ENCODE results near the gene DCDC1. TPM values are rescaled to one million over a fixed set of nuclear protein-coding genes. Genes with fewer than 3 reads are reported as not detected.

Gene DCDC1
- total RNA-seq, 4 donors from 2014 or later: 0.17 TPM; not detected in 3

DNA sequence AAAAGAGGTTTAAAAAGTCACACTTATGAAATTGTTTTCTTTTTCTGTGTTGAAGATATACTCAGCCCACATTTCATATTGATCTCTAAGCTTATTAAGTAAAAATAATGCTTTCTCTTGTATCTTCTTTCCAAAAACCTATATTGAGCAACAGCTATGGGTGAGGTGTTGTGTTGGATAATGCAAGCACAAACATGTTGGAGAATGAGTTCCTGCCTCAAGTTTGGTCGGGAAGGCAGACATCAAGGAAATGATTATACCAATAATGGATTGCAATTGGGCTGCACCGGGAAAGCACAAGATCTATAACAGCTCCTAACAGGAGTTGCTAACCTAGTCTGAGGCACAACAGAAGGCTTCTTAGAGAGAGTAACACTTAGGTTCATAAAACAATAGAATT, 474.5 kb downstream of the DCDC1 start:
- no peak for DNase-seq (ENCODE audit: extremely low spot score)
- 93% methylated on average over 2 of the region's 2 CpGs for WGBS
- H3K4me1 ChIP-seq: peaks cover 0 to 11% (median 4%) of the 10 kb centered on the region in 4 donors

DNA sequence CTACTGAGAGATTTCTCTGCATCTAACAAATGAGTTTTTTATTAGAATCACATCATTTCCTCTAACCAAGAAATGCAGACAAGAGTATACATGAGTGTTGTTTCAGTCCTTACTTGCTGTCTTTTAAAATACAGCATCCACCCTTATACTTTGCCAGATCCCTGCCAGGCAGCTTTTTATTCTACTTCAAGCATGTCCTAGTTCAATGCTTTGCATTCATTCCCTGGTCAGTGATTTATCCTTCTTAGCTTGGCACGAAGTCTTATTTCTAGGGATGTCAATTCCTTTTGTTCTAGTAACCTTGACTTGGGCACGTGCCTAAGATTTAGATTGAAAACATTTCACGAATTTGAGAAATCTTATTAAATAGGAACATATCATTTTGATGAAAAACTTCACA, 476.2 kb downstream of the DCDC1 start:
- 20% methylated on average over 3 of the region's 3 CpGs for WGBS
- Histone ChIP-seq H3K4me1 (peaks cover 0 to 11% (median 6%) of the 10 kb centered on the region in 4 donors), H3K4me3 (no peak overlapping the region), H3K27me3 (no peaks in the 10 kb centered on the region), H3K27ac (replicated peaks in 1 of 4) (no peak overlapping the region), H3K36me3 (no peaks in the 10 kb centered on the region), H3K9me3 (no peaks in the 10 kb centered on the region)
- TF ChIP-seq POLR2A (IDR thresholded peaks at IDR 0.05; ENCODE audit: low read depth) (no peak), EP300 (IDR thresholded peaks at IDR 0.05) (no peak), POLR2AphosphoS5 (IDR thresholded peaks at IDR 0.05) (no peak)
- TF ChIP-seq, protein P1, sequence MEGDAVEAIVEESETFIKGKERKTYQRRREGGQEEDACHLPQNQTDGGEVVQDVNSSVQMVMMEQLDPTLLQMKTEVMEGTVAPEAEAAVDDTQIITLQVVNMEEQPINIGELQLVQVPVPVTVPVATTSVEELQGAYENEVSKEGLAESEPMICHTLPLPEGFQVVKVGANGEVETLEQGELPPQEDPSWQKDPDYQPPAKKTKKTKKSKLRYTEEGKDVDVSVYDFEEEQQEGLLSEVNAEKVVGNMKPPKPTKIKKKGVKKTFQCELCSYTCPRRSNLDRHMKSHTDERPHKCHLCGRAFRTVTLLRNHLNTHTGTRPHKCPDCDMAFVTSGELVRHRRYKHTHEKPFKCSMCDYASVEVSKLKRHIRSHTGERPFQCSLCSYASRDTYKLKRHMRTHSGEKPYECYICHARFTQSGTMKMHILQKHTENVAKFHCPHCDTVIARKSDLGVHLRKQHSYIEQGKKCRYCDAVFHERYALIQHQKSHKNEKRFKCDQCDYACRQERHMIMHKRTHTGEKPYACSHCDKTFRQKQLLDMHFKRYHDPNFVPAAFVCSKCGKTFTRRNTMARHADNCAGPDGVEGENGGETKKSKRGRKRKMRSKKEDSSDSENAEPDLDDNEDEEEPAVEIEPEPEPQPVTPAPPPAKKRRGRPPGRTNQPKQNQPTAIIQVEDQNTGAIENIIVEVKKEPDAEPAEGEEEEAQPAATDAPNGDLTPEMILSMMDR (IDR thresholded peaks at IDR 0.05): no peak
- intact Hi-C loops (cut with DNase I): no loop called here
- DNase-seq (ENCODE audit: extremely low spot score): no peak

More for the DNA sequence above, 474.5 kb downstream of the DCDC1 start:
- Histone ChIP-seq H3K36me3 (no peaks in the 10 kb centered on the region), H3K9me3 (no peaks in the 10 kb centered on the region), H3K27me3 (no peaks in the 10 kb centered on the region), H3K4me3 (no peak overlapping the region), H3K27ac (replicated peaks in 1 of 4) (no peak overlapping the region)
- TF ChIP-seq, protein P1 (IDR thresholded peaks at IDR 0.05): no peak
- TF ChIP-seq POLR2A (IDR thresholded peaks at IDR 0.05; ENCODE audit: low read depth) (no peak), POLR2AphosphoS5 (IDR thresholded peaks at IDR 0.05) (no peak), EP300 (IDR thresholded peaks at IDR 0.05) (no peak)
- intact Hi-C loops (cut with DNase I): no loop called here

DNA sequence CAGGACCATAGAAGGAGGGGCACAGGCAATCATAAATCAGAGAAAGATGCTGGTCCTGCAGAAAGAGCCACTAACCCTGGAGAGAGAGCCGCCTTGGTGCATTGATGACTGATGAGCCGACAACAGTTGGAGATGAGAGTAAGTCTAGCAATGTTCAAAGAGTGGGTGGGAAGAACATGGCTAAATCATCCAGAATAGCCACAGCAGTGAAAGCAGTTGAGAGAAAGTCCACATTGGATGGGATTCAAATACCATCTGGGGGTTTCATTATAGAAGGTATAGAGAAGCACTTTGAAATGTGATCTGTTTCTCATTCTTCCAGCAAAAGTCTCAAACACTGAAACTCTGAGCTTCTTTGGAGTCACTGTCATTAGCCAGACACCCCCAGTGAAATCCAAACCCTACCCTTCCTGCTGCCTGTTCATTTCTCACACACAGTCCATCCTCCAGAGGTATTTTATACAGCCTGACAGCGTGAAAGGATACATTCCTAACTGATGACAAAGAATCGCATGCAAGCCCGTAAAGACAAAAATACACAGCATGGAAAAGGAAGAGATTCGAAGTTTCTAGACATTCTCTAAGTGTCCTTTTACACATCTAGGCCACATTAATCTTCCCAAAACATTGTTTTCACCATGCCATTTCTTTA, 480.3 kb downstream of the DCDC1 start:
- no peaks in the 10 kb centered on the region for H3K27me3 ChIP-seq
- WGBS: 66% methylated on average over 6 of the region's 6 CpGs
- H3K27ac ChIP-seq (replicated peaks in 1 of 4): no peak overlapping the region
- no peaks in the 10 kb centered on the region for H3K36me3 ChIP-seq
- H3K4me3 ChIP-seq: no peak overlapping the region
- TF ChIP-seq EP300 (IDR thresholded peaks at IDR 0.05): no peak
- TF ChIP-seq POLR2AphosphoS5 (IDR thresholded peaks at IDR 0.05): no peak
- TF ChIP-seq, protein P1 (IDR thresholded peaks at IDR 0.05): no peak
- no peak for TF ChIP-seq POLR2A (IDR thresholded peaks at IDR 0.05; ENCODE audit: low read depth)
- DNase-seq (ENCODE audit: extremely low spot score): no peak
- peaks cover 0 to 11% (median 6%) of the 10 kb centered on the region in 4 donors for H3K4me1 ChIP-seq
- intact Hi-C loops (cut with DNase I): no loop called here
- H3K9me3 ChIP-seq: no peaks in the 10 kb centered on the region

DNA sequence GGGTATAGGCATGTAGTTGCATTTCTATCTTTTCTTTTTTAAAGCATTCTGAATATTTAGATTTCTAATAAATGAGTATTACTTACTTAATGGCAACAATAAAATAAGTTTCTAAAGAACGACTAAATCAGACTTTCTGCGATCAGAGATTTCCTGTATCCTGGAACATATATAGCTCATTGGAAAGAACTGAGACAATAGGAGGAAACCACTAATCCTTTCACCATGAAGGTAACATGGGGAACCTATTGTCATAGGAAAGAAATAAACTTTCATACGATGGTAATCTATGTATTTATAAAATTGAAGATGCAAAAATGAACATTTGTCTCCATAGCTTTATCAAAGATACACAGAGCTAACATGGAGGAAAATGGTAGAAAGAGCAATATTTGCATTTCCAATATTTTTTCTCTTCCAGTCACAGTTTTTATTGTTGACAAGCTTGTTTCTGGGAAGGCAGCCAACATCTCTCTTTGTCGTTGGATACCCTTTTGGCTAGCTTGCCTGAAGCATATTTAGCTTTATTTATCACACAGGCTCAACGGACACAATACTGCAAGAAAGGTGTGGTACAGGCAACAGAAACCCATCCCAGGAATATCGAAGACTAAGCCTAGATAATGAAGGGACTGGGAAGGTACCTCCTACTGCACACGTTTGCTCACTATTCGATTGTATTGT, 490.1 kb downstream of the DCDC1 start:
- intact Hi-C loops (cut with DNase I): no loop called here

More for the DNA sequence above, 490.1 kb downstream of the DCDC1 start:
- H3K27me3 ChIP-seq: no peaks in the 10 kb centered on the region
- no peaks in the 10 kb centered on the region for H3K9me3 ChIP-seq
- no peak overlapping the region for H3K27ac ChIP-seq (replicated peaks in 1 of 4)
- H3K36me3 ChIP-seq: no peaks in the 10 kb centered on the region
- 46% methylated on average over 8 of the region's 8 CpGs for WGBS
- H3K4me1 ChIP-seq: peaks cover 4 to 29% (median 20%) of the 10 kb centered on the region in 4 donors
- no peak for TF ChIP-seq POLR2A (IDR thresholded peaks at IDR 0.05; ENCODE audit: low read depth)
- TF ChIP-seq EP300 (IDR thresholded peaks at IDR 0.05): no peak
- TF ChIP-seq, protein P1 (IDR thresholded peaks at IDR 0.05): no peak
- TF ChIP-seq POLR2AphosphoS5 (IDR thresholded peaks at IDR 0.05): no peak
- H3K4me3 ChIP-seq: no peak overlapping the region
- no peak for DNase-seq (ENCODE audit: extremely low spot score)

All from esophagus muscularis mucosa (tissue), 4 donors.